Loucy (cell line): ENCODE data around the gene CATSPERD.

ENCODE experiments used
- EZH2phosphoT487 ChIP-seq: fragments of 200-600 bp; IDR thresholded peaks from 2 replicates; pipeline ENCODE4 v1.6.1; 2018; ENCODE audit warnings: antibody characterized with exemption, mild to moderate bottlenecking, moderate library complexity, borderline replicate concordance
- TF ChIP-seq, protein P1 (sequence below): fragments of 200-600 bp; sonication (generic); conservative IDR thresholded peaks from 2 replicates; pipeline ENCODE4 v1.5.1; 2014; ENCODE audit warnings: mild to moderate bottlenecking, antibody characterized with exemption, low read length

DNA sequence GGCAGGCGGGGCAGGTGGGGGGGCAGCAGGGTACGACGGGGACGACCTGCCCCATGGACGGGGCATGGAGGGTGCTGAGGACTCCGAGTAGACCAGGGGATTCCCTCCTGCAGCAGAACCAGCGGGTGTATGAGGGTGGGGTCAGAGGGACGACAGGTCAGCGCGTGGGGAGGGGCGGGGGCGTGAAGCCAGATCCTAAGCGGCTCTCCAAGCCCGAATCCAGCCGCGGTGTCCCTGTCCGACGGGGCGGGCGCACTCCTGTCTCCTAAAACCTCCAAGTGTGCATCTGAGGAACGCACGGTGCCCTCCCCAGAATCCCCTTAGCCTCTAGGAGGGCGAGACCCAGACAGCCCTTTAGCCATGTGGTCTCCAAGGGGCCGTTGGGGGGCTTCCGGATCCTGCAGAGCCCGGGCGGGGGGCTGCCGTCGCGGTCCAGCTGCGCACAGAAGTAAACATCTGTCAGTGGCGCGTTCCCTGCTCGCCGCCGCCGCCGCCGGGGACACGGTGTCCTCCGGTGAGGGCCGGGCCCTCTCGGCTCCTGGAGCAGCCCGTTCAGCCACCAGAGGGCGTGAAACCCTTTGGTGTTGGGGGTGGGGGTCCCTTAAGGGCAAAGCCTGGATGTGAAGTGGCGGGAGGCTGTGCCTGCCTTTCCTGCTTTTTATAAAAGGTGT lies 85.2 kb downstream of the CATSPERD start:
- TF ChIP-seq, protein P1, sequence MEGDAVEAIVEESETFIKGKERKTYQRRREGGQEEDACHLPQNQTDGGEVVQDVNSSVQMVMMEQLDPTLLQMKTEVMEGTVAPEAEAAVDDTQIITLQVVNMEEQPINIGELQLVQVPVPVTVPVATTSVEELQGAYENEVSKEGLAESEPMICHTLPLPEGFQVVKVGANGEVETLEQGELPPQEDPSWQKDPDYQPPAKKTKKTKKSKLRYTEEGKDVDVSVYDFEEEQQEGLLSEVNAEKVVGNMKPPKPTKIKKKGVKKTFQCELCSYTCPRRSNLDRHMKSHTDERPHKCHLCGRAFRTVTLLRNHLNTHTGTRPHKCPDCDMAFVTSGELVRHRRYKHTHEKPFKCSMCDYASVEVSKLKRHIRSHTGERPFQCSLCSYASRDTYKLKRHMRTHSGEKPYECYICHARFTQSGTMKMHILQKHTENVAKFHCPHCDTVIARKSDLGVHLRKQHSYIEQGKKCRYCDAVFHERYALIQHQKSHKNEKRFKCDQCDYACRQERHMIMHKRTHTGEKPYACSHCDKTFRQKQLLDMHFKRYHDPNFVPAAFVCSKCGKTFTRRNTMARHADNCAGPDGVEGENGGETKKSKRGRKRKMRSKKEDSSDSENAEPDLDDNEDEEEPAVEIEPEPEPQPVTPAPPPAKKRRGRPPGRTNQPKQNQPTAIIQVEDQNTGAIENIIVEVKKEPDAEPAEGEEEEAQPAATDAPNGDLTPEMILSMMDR, result peak; percentile 69
- no peak for TF ChIP-seq EZH2phosphoT487
